ENCODE data around the gene PLXNA1.

PLXNA1 gene

DNA sequence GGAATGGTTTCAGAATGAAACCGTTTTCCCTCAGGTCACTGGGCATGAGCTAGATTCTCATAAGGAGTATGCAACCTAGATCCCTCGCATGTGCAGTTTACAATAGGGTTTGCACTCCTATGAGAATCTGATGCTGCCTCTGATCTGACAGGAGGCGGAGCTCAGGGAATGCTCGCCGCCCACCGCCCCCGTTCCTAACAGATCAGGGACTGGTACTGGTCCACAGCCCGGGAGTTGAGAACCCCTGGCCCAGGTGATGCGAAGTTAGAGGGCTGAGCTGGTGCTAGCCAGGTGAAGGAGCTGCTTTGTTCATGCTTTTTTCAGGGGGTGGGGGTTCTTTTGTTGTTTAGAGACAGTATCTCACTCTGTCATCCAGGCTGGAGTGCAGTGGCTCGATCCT is 15.5 kb upstream of the PLXNA1 start:
- DNase-seq (ENCODE audit: low read depth), result no peak

DNA sequence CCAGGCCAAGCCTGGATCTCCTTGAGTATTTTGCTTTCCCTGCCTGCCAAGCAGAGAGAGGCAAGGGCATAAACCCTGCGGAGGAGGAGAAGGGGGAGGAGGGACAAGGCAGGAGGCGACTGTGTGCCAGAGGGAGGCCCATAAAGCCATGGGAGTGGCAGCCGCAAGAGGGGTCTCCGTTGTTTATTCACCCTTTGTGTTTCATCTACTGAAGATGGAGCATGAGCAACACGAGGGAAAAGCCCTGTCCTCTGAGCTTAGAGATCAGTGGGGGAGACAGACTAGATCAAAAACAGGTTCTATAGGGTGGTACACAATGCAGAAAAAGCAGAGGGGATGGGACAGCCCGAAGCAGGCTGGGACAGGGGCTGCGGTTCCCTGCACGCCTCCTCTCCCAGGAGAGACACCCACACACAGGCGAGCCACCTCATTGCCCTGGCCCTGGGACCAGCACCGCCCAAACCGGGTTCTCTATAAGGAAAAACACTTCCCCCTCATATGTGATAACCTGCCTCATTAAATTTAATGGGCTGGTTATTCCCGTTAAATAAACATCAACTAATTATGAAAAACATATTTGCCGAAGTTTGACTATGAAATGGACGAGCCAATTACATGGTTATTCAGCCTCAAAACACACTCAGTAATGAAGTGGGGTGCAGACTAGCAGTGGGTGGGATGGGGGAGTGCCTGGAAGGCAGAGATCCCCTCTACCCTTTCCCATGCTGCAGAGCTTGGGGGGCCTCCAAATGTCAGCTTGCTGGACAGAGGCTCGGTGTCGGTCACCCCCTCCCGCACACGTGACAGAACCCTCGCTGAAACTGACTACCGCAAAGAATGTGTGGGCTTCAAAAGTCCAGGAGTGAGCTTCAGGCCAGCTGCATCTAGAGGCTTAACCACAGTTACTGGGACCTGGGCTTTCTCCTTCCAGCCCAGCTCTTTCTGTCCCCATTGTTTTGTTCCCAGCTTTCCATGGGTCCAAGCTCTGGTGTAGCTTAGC is 14.2 kb upstream of the PLXNA1 start:
- no peak for DNase-seq (ENCODE audit: low read depth)

DNA sequence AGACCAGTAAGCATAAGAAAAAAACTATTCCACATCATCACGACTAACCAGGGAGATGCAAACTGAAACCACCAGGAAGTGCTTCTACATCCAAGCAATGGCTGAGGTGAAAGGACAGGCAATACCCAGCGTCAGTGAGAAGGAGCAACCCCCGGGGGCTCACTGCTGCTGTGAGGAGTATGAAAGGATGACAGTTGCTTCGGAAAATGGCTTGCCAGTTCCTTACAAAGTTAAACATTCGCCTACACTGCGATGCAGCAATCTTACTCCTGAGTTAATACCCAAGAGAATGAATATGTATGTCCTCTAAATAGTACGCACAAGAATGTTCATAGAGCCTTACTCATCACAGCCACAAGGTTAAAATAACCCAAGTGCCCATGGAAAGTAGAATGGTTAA is 13.3 kb upstream of the PLXNA1 start:
- no peak for DNase-seq (ENCODE audit: low read depth)

DNA sequence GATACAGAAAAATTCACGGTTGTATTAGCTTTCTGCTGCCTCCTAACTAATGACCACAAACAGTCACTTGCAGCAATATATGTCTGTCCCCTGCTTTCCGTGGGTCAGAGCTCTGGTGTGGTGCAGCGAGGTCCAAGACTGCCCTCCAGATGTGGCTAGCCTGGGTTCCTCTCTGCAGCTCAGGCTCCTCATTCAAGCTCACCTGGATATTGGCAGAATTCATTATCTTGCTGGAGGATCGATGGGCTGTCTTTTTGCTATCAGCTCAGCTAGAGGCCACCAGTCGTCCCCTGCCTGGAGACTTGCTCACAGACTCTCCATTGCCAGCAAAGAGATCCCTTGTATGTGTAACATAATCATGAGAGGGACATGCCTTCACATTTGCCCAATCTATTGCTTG is 12.8 kb upstream of the PLXNA1 start:
- no peak for DNase-seq (ENCODE audit: low read depth)

DNA sequence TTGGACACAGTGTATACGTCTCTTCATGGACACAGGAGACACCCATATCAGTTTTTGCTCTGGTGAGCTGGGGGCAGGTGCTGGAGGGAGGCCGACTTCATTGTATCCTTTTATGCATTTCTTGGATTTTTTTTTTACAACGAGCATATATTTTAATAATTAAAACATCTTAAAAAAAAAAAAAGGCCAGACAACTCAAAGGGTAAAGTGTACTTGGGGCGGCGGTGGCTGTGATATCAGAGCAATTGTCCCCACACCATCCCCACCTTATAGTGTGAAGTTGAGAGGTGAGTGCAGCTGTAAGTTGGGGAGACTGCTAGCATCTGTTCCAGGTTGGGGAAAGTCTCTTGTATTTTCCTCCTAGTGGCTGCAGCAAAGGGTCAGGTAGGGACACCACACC is 12.0 kb upstream of the PLXNA1 start:
- no peak for DNase-seq (ENCODE audit: low read depth)

DNA sequence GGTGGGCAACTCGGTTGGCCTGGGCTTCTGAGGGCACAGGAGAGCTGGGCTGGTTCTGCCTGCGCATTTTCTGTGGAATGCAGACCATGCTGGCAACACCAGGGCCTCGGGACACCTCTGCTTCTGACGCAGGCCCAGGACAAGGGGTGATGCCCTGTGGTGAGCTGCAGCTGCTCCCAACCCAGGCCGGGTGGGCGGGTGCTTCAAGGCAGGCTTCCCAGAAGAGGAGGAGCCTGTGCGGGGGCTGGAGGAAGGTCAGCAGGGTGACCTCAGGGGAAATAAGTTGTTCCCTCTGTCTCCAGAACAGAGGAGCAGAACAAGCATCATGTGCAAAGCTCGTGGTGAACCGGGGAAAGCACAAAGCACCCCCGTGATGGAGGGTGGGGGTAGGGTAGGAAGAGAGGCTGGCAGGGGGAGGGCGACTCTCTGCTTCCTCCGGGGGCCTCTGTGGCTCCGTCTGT is 11.0 kb upstream of the PLXNA1 start:
- no peak for DNase-seq (ENCODE audit: low read depth)

DNA sequence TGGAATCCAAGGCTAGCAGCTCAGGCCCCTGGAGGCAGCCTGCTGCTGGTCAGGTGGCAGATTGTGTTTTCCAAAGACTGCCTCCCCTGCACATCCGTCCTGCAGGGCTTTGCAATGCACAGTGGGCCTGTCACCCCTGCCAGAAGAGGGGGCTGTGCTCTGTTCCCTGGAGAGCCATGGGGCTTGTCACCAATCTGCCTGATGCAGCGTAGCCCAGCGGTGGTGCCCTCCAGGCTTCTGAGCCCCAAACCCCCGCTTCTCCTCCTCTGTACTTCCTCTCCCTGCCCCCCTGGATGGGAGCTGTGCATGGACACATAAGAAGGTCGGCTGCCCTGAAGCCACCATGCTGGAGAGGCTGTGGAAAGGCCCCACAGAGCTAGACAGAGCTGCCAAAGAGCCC is 10.0 kb upstream of the PLXNA1 start:
- no peak for DNase-seq (ENCODE audit: low read depth)

DNA sequence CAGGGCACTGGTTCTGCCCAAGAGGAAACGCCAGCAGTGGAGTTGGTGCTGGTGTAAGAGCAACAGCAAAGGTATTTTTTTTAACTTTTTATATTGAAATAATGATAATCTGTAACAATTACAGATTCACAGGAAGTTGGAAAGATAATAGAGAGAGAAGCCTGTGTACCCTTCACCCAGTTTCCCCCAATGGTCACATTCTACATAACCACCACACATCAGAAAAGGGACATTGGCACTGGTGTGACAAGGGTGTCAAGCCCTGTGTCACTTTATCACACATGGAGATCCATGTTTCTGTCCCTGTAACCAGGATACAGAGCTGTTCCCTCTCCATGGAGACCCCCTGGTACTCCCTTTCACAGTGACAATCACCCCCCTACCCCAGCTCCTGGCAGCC is 9.1 kb upstream of the PLXNA1 start:
- no peak for DNase-seq (ENCODE audit: low read depth)

DNA sequence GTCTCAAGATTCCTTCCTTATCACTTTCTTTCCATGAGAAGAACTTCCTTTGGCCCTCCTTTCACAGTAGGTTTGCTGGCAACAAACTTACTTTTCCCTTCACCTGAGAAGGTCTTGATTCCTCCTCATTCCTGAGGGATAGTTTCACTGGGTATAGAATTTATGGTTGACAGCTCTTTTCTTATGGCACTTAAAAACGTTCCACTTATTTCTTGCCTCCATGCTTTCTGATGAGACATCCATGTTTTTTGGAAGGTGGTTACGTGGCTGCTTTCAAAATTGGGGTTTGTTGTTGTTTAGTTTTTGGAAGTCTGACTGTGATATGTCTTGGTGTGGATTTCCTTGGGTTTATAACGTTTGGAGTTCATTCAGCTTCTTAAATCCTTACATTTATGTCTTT is 8.2 kb upstream of the PLXNA1 start:
- no peak for DNase-seq (ENCODE audit: low read depth)

DNA sequence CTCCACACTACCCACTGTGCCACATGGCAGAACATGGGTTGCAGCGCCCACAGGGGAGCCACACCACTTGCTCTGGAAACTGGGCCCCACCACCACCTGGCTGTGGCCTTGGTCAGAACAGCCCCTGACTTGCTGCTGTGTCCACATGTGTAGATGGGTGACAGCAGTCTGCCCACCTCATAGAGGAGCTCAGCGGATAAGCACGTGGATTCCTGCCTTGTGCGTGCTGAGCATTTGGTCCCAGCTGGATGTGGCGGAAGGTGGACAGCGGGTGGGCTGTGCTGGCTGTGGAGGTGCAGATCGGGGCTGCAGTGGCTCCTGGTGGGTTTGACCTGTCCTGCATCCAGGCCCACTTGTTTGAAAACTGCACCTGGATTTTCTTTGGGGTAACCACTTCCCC is 6.0 kb upstream of the PLXNA1 start:
- DNase-seq (ENCODE audit: low read depth), result no peak

DNA sequence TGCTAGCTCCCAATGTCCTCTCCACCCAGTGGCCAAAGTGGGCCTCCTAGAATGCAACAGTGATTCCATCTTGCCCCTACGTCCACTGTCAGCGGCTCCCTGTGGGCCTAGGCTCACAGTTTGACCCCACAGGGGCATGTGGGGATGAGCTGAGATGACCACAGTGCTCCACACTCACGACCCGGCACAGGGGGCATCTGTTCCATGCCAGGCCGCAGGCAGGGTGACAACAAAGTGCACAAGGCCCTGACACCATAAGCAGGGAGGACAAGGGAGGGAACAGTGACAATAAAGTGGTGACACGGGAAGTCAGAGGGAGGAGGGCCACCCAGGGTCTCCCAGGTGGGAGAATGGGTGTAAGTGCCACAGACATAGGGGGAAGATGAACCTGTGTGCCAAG is 5.1 kb upstream of the PLXNA1 start:
- no peak for DNase-seq (ENCODE audit: low read depth)

DNA sequence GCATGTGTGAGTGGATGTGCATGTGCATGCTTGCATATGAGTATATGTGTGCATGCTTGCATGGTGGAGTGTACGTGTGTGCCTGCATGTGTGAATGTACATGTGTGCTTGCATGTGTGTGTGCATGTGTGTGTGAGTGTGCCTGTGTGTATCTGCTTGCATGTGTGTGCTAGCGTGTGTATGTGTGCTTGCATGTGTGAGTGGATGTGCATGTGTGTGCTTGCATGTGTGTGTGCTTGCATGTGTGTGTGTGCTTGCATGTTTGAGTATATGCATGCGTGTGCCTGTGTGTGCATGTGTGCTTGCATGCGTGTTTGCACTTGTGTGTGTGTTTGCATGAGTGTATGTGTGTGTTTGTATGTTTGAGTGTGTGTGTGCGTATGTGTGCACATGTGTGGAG is 4.6 kb upstream of the PLXNA1 start:
- DNase-seq (ENCODE audit: low read depth), result no peak

DNA sequence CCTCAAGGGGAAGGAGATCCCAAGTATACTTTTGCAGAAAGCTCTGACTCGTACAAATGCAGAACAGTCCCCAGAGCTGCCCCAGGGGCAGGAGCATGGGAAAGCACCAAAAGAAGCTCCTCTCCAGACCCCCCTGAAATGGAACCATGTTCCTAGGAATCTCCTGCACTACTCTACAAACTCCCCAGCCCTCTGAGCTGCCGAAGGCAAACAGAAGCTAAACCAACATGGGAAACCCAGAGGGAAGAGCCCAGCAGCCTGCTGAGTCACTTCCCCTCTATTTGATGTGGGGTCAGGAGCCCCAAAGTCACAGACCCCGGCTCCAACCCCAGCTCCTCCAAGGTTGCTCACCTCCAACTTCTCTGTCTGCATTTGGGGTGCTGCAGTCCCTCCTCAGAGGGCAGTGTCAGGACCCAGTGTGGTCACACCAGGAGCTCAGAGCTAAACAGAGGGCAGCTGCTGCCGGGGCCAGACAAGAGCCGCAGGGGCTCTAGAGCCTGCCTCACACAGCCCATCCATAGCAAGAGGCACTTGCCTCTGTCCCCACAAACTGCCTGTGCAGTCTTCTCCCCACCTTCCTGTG is 3.8 kb upstream of the PLXNA1 start:
- no peak for DNase-seq (ENCODE audit: low read depth)

DNA sequence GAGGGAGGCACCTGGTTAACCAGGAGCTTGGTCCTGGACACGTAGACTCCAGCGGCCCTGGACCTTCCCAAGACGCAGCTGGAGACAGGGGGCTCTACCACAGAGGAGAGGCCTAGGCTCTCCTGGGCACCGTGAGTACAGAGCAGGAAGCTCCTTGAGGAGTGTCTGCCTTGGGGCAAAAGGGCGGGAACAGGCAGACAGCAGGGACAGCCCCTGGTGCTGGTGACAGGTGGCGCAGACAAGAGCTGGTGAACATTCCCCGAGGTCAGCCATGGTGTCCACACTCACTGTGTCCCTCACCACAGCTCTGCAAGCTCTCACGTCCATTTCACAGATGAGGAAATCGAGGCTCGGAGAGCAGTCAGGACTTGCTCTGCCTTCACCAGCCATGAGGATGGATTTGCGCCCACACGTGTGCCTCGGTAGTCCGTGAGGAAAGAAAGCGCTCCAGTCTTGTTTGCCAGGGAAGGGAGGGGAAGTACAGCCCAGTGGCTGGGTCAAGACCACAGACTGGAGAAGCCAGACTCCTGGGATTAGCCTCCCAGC is 2.6 kb upstream of the PLXNA1 start:
- DNase-seq (ENCODE audit: low read depth), result no peak

DNA sequence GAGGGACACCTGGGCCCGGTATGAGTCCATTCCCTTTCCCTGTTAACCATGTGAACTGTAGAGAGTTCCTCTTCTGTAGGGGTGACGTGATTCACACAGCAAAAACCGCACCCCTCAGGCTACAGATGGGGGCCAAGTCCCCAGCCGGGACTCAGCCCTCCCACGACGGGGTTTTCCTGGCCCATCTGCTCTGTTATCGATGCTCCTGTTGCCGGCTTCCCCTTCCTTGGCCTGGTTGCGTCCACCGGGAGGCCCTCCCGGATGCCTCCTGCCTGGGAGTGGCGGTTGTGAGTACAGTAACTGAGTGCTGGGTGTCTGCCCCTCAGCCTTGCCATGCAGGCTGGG is 817 bp upstream of the PLXNA1 start:
- no peak for DNase-seq (ENCODE audit: low read depth)

DNA sequence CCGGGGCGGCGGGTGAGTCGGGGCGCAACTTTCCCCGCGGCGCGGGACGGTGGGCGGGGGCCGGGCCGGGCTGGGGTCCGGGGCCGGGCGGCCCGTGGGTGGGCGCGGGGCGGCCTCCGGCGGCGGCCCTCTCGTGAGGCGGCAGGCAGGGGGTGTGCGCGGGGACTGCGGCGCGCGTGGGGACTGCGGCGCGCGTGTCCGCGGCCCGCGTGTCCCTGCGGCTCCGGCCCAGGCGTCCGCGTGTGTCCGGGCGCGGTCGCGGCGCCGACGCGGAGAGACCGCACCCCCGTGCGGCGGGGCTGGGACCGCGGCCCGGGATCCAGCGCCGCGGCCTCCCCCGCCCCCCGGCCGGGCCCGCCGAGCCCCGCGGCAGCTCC is 349 bp downstream of the PLXNA1 start:
- DNase-seq (ENCODE audit: low read depth), result no peak

DNA sequence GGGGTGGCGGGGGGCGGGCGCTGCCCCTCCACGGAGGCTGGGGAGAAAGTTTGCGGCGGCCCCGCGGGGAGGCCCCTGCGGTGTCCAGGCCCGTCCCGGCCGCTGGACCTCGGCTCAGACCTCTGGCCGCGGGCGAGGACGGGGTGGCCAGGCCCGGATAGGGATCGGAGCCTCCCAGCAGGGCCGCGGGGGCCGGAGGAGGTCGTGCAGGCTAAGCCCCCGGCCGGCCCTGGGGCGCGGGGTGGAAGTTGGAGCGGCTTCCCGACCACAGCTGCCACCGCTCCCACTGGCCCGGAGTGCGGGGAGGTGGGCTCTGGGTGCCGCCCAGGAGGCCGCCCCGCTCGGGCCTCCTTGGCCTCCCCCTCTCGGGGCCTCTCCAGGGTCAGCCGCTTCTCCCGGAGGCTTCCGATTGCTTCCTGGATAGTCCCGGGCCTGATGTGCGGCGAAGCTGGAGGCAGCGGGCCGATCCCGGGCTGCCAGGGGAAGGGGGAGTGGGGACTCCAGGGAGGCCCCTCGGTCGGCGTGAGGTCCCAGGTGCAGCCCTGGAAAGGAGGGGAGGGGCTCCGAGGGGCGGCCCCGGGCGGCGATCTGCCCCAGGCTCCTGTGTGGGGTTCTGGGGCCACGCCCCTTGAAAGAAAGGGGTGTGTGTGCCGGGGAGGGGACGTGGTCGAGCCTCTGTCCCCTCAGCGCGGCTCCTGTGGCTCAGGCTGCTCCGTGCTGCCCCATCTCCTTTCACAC is 907 bp downstream of the PLXNA1 start:
- peak; percentile 14 for DNase-seq (ENCODE audit: low read depth)

DNA sequence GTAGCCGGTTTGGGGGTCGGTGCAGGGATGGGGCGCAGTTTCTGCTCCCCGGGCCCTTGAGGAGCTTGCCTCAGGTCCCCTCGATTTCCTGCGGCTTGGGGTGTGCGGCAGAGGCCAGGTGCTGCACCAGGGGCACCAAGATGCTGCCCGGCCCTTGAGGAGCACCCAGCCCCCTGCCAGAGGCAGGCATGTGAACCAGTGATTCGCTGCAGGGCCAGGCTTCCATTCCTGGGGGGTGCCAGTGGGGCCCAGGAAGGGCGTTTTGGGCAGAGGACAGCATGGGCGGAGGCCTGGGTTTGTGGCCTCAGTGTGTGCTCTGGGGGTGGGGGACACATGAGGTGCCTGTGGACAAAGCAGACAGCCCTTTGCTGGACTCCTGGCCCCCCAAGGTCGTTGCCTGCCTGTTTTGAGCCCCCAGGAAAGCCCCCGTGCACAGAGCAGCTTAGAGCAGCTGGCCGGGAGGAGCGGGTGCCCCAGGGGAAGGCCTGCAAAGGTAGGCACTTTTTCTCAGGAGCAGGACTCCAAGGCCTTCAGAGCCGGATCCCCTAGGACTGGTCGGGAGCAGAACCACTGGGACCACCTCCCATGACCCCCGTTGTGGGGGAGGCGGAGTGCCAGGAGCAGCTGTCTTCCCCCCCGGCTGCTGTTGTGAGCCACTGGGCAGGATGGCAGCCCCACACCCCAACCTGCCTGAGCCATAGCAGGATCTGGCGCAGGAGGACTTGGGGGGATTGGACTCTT is 1.6 kb downstream of the PLXNA1 start:
- no peak for DNase-seq (ENCODE audit: low read depth)

DNA sequence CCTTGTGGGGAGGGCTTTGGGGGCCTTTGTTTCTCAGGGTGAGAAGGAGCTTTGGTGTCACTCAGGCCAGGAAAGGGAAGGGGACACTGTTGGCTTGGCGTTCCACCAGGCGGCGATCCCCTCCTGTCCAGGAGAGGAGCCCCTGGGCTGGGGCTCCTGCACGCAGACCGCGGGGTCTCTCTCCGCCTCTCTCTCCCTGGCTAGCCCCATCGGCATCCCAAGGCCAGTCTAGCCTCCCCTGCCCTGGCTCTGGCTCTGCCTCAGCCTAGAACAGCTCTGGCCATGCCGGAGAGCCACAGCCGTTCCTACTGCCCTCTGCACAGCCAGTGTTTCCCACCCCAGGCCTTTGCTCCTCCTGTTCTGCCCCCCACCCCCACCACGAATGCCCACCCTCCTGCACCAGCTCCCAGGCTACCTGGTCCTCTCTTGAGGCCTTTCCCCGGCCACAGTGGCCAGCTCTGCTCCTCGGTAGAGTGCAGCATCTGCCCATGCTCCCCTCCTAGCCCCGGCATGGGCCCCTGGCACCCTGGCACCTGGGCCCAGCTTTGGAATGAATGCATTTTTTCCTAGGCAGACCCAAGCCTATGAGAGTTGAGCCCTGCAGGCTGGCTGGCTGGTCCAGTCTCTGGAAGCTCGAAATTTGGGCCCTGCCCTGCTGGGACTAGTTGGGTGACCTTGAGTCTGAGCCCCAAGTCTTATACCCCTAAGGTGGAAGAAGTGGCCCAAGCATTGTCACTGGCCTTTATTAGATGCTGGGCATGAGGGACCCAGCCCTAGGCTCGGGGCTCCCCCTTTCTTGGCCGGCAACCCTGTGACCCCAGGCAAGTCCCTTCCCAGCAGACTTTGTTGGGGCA is 2.4 kb downstream of the PLXNA1 start:
- DNase-seq (ENCODE audit: low read depth), result no peak

DNA sequence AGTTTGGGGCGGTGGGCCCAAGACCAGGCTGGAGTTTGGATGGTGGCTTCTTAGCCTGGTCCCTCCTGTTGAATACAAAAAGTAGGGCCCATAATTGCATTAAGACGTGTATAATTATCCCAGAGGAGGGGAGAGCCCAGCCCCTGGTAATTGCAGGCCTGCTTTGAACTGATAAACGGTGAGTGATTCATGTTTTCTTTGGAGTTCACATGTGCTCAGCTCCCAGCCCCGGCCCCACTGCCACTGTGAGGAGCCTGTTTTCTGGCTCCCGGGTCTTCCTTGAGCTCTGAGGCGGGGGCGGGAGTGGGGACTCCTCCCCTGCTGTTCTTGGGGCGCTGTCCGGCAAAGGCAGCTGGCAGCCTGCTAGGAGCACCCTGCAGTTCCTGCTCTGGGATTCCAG is 3.1 kb downstream of the PLXNA1 start:
- no peak for DNase-seq (ENCODE audit: low read depth)

DNA sequence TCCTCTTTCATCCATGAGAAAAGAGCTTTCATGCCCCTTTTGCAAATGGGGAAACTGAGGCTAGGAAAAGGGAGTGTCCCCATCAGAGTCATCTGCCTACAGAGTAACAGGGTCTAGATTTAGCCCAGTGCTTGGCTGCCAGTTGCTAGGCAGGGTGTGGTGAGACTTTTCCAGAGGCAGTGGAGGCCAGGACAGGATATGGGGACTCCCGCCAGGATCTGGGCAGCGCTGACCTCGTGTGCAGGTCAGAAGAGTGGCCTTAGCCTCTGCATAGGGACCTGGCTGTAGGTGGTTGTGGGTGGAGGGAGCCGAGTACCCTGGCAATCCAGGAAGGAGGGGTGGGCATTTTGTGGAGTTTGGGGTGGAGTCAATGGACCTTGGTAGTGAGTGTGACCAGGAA is 4.2 kb downstream of the PLXNA1 start:
- no peak for DNase-seq (ENCODE audit: low read depth)
